GM19193 (cell line): ENCODE data around the gene PDE7B.

Experiments used
- POLR2A ChIP-seq: IDR thresholded peaks from 4 replicates; pipeline ENCODE4 v1.6.1; 2011; ENCODE audit not compliant: insufficient read depth, insufficient read length; ENCODE audit errors: extremely low read depth

Gene PDE7B

GRCh38 chr6:136036601-136037000 lies 185.1 kb downstream of the PDE7B start:
- TF ChIP-seq POLR2A: no peak

GRCh38 chr6:136037242-136037875 lies 185.9 kb downstream of the PDE7B start:
- no peak for TF ChIP-seq POLR2A

GRCh38 chr6:136037876-136038460 lies 186.5 kb downstream of the PDE7B start:
- TF ChIP-seq POLR2A: no peak

- no peak for TF ChIP-seq POLR2A
Observed at GRCh38 chr6:136038531-136038930, 187.0 kb downstream of the PDE7B start.

GRCh38 chr6:136039185-136039584 lies 187.7 kb downstream of the PDE7B start:
- no peak for TF ChIP-seq POLR2A

- no peak for TF ChIP-seq POLR2A
Observed at GRCh38 chr6:136050475-136050874, 199.0 kb downstream of the PDE7B start.

- TF ChIP-seq POLR2A: no peak
Observed at GRCh38 chr6:136051140-136051775, 199.8 kb downstream of the PDE7B start.

- no peak for TF ChIP-seq POLR2A
Observed at GRCh38 chr6:136052031-136052430, 200.5 kb downstream of the PDE7B start.

GRCh38 chr6:136058852-136059251 lies 207.4 kb downstream of the PDE7B start:
- TF ChIP-seq POLR2A: no peak

- TF ChIP-seq POLR2A: no peak
Observed at GRCh38 chr6:136059308-136059707, 207.8 kb downstream of the PDE7B start.

- TF ChIP-seq POLR2A: no peak
Observed at GRCh38 chr6:136060052-136060451, 208.6 kb downstream of the PDE7B start.

GRCh38 chr6:136060759-136061158 lies 209.3 kb downstream of the PDE7B start:
- no peak for TF ChIP-seq POLR2A

- TF ChIP-seq POLR2A: no peak
Observed at GRCh38 chr6:136061701-136062100, 210.2 kb downstream of the PDE7B start.

GRCh38 chr6:136063096-136063495 lies 211.6 kb downstream of the PDE7B start:
- TF ChIP-seq POLR2A: no peak

GRCh38 chr6:136066005-136066404 lies 214.5 kb downstream of the PDE7B start:
- no peak for TF ChIP-seq POLR2A

GRCh38 chr6:136067731-136068341 lies 216.3 kb downstream of the PDE7B start:
- no peak for TF ChIP-seq POLR2A
